Upper lobe of right lung (tissue), 1 donor: ENCODE results near the gene FBLN5. TPM values are rescaled to one million over a fixed set of nuclear protein-coding genes. Genes with fewer than 3 reads are reported as not detected.

Experiments used
- ATAC-seq: fragments of 200-7000 bp; cut with Tn5 transposase; one replicate; pipeline ENCODE4 v1.9.1; 2020; ENCODE audit warnings: mild to moderate bottlenecking, moderate library complexity
- DNase-seq: peaks from one replicate; pipeline ENCODE4 v3.0.0-alpha.2; 2020
- H3K27ac ChIP-seq: fragments of 200-600 bp; one replicate; pipeline ENCODE4 v1.8.0; 2022
- H3K27me3 ChIP-seq: fragments of 200-600 bp; one replicate; pipeline ENCODE4 v1.8.0; 2022; ENCODE audit warnings: mild to moderate bottlenecking
- H3K36me3 ChIP-seq: fragments of 200-600 bp; one replicate; pipeline ENCODE4 v1.8.0; 2022
- H3K4me1 ChIP-seq: fragments of 200-600 bp; one replicate; pipeline ENCODE4 v1.8.0; 2022
- H3K4me3 ChIP-seq: fragments of 200-600 bp; one replicate; pipeline ENCODE4 v1.8.0; 2022; ENCODE audit warnings: mild to moderate bottlenecking
- H3K9me3 ChIP-seq: fragments of 200-600 bp; one replicate; pipeline ENCODE4 v1.8.0; 2022
- intact Hi-C: fragments of 100-400 bp; cut with DNase I; formaldehyde crosslinking; loops from one replicate; pipeline ENCODE4 v1.11.0; 2022
- total RNA-seq: library from RNA; stranded (reverse); fragmentation: NEBNext Ultra II Directional; extraction: Animal tissue kit (Norgen Biotek cat#: 25700); gene quantifications from one replicate; pipeline ENCODE4 v1.2.1, GENCODE V29; 2021
- TF ChIP-seq, protein P1 (sequence below): fragments of 200-600 bp; IDR thresholded peaks from one replicate; pipeline ENCODE4 v1.8.0; 2022; ENCODE audit warnings: antibody characterized with exemption
- donor health status: DM: no; HTN: yes; CAD: no; lungs with severe emphysema.

The FBLN5 gene
- total RNA-seq, 1 donor from 2014 or later = 245 TPM

- TF ChIP-seq, protein P1, sequence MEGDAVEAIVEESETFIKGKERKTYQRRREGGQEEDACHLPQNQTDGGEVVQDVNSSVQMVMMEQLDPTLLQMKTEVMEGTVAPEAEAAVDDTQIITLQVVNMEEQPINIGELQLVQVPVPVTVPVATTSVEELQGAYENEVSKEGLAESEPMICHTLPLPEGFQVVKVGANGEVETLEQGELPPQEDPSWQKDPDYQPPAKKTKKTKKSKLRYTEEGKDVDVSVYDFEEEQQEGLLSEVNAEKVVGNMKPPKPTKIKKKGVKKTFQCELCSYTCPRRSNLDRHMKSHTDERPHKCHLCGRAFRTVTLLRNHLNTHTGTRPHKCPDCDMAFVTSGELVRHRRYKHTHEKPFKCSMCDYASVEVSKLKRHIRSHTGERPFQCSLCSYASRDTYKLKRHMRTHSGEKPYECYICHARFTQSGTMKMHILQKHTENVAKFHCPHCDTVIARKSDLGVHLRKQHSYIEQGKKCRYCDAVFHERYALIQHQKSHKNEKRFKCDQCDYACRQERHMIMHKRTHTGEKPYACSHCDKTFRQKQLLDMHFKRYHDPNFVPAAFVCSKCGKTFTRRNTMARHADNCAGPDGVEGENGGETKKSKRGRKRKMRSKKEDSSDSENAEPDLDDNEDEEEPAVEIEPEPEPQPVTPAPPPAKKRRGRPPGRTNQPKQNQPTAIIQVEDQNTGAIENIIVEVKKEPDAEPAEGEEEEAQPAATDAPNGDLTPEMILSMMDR = no peak
- intact Hi-C loops = no loop called here
- no peak for DNase-seq
- no peaks in the 10 kb centered on the region for H3K9me3 ChIP-seq
- peaks cover 56% of the 10 kb centered on the region for H3K4me1 ChIP-seq
- H3K27me3 ChIP-seq = no peaks in the 10 kb centered on the region
- no peak for ATAC-seq
- no peak overlapping the region for H3K4me3 ChIP-seq
- H3K27ac ChIP-seq = peak overlapping the region; percentile 86
- H3K36me3 ChIP-seq = peaks cover 11% of the 10 kb centered on the region
Observed at GRCh38 chr14:91870890-91871289, 76.6 kb downstream of the FBLN5 start.

DNA sequence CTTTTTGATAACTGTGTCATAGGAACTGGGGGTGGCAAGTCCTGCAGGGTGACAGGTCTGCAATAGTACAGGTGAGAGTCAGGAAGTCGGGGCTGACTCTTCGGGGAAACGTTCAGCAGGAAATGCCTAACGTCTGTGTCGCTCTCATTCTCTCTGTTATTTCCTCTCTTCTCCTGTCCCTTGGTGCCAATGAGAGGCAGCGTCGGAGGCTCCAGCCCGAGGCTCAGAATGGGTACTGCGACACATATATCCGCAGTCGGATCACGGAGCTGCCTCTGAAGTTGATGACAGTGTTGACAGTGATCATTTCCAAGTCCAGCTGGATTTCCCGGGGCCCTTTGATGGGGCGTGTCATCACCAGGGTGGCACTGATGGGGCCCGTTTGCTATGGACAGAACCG lies 77.5 kb downstream of the FBLN5 start:
- intact Hi-C loops = no loop called here
- H3K4me1 ChIP-seq = peaks cover 56% of the 10 kb centered on the region
- ATAC-seq = no peak
- TF ChIP-seq, protein P1 = no peak
- H3K27me3 ChIP-seq = no peaks in the 10 kb centered on the region
- H3K36me3 ChIP-seq = peaks cover 3% of the 10 kb centered on the region
- H3K9me3 ChIP-seq = no peaks in the 10 kb centered on the region
- peak overlapping the region; percentile 86 for H3K27ac ChIP-seq
- DNase-seq = no peak
- H3K4me3 ChIP-seq = no peak overlapping the region

DNA sequence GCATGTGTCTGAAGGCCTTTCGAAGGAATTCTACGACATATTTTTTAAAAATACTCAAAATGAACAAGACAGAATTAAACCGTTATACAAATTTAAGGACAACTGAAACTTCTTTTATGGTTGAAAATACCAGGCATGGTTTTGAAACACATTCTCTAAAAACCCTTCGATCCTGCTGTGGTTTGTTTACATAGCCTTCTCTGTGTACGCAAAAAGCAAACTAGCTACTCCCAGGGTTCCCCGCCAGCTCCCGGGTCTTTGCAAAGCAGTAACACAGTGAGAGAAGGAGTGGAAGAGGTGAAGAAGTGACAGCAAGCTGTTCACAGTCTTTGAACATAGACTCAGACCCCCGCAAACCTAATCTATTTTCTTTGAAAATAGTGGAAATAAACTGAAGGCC lies 77.9 kb downstream of the FBLN5 start:
- Histone ChIP-seq H3K27ac (peak overlapping the region; percentile 86), H3K4me1 (peaks cover 56% of the 10 kb centered on the region), H3K27me3 (no peaks in the 10 kb centered on the region), H3K9me3 (no peaks in the 10 kb centered on the region), H3K36me3 (no peaks in the 10 kb centered on the region), H3K4me3 (no peak overlapping the region)
- intact Hi-C loops = no loop called here
- ATAC-seq (no peak), DNase-seq (no peak)
- TF ChIP-seq, protein P1 = no peak

GRCh38 chr14:91867316-91867988 lies 80.0 kb downstream of the FBLN5 start, which contains the start of gene TC2N:
Gene TC2N (minus strand): TSS chr14:91867536. CDS start chr14:91813769, 53,767 bp downstream.
- intact Hi-C loops = no loop called here
- Histone ChIP-seq H3K27me3 (no peaks in the 10 kb centered on the region), H3K36me3 (no peaks in the 10 kb centered on the region), H3K9me3 (no peaks in the 10 kb centered on the region), H3K4me3 (peak within 1 kb of the TSS; percentile 35), H3K27ac (peak within 1 kb of the TSS; percentile 70), H3K4me1 (peaks cover 38% of the 10 kb centered on the region)
- TF ChIP-seq, protein P1 = no peak
- peak; percentile 39 for ATAC-seq
- DNase-seq = no peak

- ATAC-seq = no peak
- H3K4me3 ChIP-seq = peak overlapping the region; percentile 35
- intact Hi-C loops = no loop called here
Observed at GRCh38 chr14:91866511-91867295, 80.8 kb downstream of the FBLN5 start.

More at GRCh38 chr14:91866511-91867295, 80.8 kb downstream of the FBLN5 start:
- Histone ChIP-seq H3K9me3 (no peaks in the 10 kb centered on the region), H3K36me3 (no peaks in the 10 kb centered on the region), H3K27ac (peak overlapping the region; percentile 70), H3K27me3 (no peaks in the 10 kb centered on the region), H3K4me1 (peaks cover 30% of the 10 kb centered on the region)
- no peak for DNase-seq
- TF ChIP-seq, protein P1 = no peak
